T-cell (primary cell): ENCODE results near the gene DTNB. TPM values are rescaled to one million over a fixed set of nuclear protein-coding genes. Genes with fewer than 3 reads are reported as not detected.

Source experiments
- ATAC-seq, 4 experiments: fragments of 200-7000 bp in 3 of 4; fragments of 150-1000 bp in 1 of 4; cut with Tn5 transposase; replicated peaks in 1 of 4; 1 replicate in 3 of 4; 2 replicates in 1 of 4; pipeline ENCODE4 v1.10.0; 2021; ENCODE audit warnings: moderate library complexity in 3 of 4, mild to moderate bottlenecking in 2 of 4, moderate number of reproducible peaks in 1 of 4
- CTCF ChIA-PET, 2 donors: fragments of 300-600 bp; sonication (Branson Sonifier 250); formaldehyde crosslinking; loops; one replicate each; lab custom pipeline; 2022; ENCODE audit warnings: antibody characterized with exemption in 2 of 2; lab: Charles Lee
- POLR2A ChIA-PET, 2 donors: fragments of 300-600 bp; sonication (Branson Sonifier 250); formaldehyde crosslinking; loops; one replicate each; lab custom pipeline; 2022; ENCODE audit warnings: antibody characterized with exemption in 2 of 2; lab: Charles Lee
- DNase-seq, 35 experiments: peaks; one replicate each; pipeline versions ENCODE4 v3.0.0 to v3.0.0-alpha.2; 2013 to 2023
- H3K27ac ChIP-seq: one replicate; pipeline ENCODE4 v1.5.1; 2013; ENCODE audit warnings: low read length
- H3K27me3 ChIP-seq, 2 experiments: replicated peaks in 1 of 2; 1 replicate in 1 of 2; 2 replicates in 1 of 2; pipeline versions ENCODE4 v1.6.1 to v1.7.0; 2013; ENCODE audit warnings: low read length in 1 of 2, mixed read lengths in 1 of 2; ENCODE audit not compliant: control insufficient read depth in 2 of 2, insufficient read depth in 2 of 2; ENCODE audit errors: extremely low read depth in 1 of 2
- H3K36me3 ChIP-seq, 2 donors: 1 replicate in 1 of 2; 2 replicates in 1 of 2; pipeline versions ENCODE4 v1.6.1 to v1.7.0; 2013; ENCODE audit warnings: low read length in 1 of 2; ENCODE audit not compliant: control insufficient read depth in 2 of 2, insufficient read depth in 1 of 2; ENCODE audit errors: extremely low read depth in 1 of 2
- H3K4me1 ChIP-seq, 2 experiments: 1 replicate in 1 of 2; 2 replicates in 1 of 2; pipeline versions ENCODE4 v1.6.1 to v1.7.0; 2013; ENCODE audit warnings: low read length in 2 of 2, mixed read lengths in 1 of 2; ENCODE audit not compliant: insufficient read depth in 2 of 2, control insufficient read depth in 1 of 2; ENCODE audit errors: extremely low read depth in 1 of 2
- H3K4me3 ChIP-seq, 2 donors: 1 replicate in 1 of 2; 2 replicates in 1 of 2; pipeline versions ENCODE4 v1.5.1 to v1.7.0; 2013; ENCODE audit warnings: mild to moderate bottlenecking in 2 of 2, low read length in 1 of 2, moderate library complexity in 1 of 2; ENCODE audit not compliant: control insufficient read depth in 1 of 2; ENCODE audit errors: extremely low read depth in 1 of 2
- H3K9me3 ChIP-seq: 2 replicates; pipeline ENCODE4 v1.7.0; 2013
- H3K27ac Mint-ChIP-seq, 2 donors: one replicate each; pipeline ENCODE4 v1.8.0; 2020 to 2021; ENCODE audit warnings: mild to moderate bottlenecking in 2 of 2, mixed read lengths in 2 of 2
- H3K27me3 Mint-ChIP-seq, 2 donors: one replicate each; pipeline ENCODE4 v1.8.0; 2021 to 2022; ENCODE audit warnings: mixed read lengths in 2 of 2
- H3K36me3 Mint-ChIP-seq: one replicate; pipeline ENCODE4 v1.8.0; 2021; ENCODE audit warnings: mixed read lengths
- H3K4me1 Mint-ChIP-seq, 3 donors: one replicate each; pipeline ENCODE4 v1.8.0; 2020 to 2022; ENCODE audit warnings: mixed read lengths in 3 of 3, mild to moderate bottlenecking in 1 of 3
- H3K4me3 Mint-ChIP-seq, 3 donors: one replicate each; pipeline ENCODE4 v1.8.0; 2020 to 2022; ENCODE audit warnings: mild to moderate bottlenecking in 3 of 3, mixed read lengths in 3 of 3, moderate library complexity in 3 of 3
- H3K9me3 Mint-ChIP-seq, 3 donors: one replicate each; pipeline ENCODE4 v1.8.0; 2020 to 2022; ENCODE audit warnings: mixed read lengths in 3 of 3
- WGBS: methylation state at CpG from one replicate; pipeline ENCODE4 v1.1.5; 2013; ENCODE audit warnings: missing lambda C conversion rate; ENCODE audit not compliant: insufficient coverage; 5-methylcytosine and 5-hydroxymethylcytosine counted together
- total RNA-seq, 35 experiments: library from RNA in 6 of 35; stranded (reverse) in 6 of 35; fragments of 120-200 nt in 1 of 35; gene quantifications; one replicate each; pipeline versions ENCODE4 v1.2.1 to v1.2.4 and lab custom pipeline; 2013 to 2026

DTNB gene
- total RNA-seq, 5 donors from 2014 or later (not counting 1 experiment from before 2014, with no cell fraction given), result 33.4 to 45.7 (median 39.6) TPM

DNA sequence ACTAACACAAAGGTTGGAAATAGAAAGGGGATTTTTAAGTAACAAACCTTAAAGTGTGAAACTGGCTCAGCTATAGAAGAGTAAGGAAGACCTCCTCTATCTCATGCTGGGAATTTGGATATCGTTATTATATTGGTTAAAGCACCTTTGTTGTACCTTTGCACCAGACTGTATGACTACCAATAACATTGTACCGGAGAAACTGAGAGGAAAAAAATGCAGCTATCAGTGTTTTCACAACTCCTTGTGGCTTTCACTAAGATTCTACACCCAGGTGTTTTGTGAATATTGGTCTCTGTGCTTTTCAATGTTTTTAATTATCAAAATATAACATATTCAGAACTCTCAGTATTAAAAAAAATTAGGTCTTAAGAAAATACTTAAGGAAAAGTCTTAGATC, 48.7 kb downstream of the DTNB start:
- ChIA-PET POLR2A (no interaction called here), CTCF (no interaction called here)
- Mint-ChIP-seq H3K9me3 (no peaks in the 10 kb centered on the region), H3K4me1 (no peaks in the 10 kb centered on the region), H3K27me3 (no peaks in the 10 kb centered on the region), H3K27ac (no peak overlapping the region), H3K36me3 (peaks cover 55% of the 10 kb centered on the region), H3K4me3 (no peak overlapping the region)
- Histone ChIP-seq H3K4me3 (no peak overlapping the region), H3K27ac (no peak overlapping the region), H3K27me3 (no peaks in the 10 kb centered on the region), H3K4me1 (no peaks in the 10 kb centered on the region), H3K36me3 (peaks cover 0 to 33% of the 10 kb centered on the region in 2 donors), H3K9me3 (no peaks in the 10 kb centered on the region)
- DNase-seq, result no peak
- ATAC-seq, result no peak
- no CpG with 5 or more reads among the region's 2 CpGs for WGBS

DNA sequence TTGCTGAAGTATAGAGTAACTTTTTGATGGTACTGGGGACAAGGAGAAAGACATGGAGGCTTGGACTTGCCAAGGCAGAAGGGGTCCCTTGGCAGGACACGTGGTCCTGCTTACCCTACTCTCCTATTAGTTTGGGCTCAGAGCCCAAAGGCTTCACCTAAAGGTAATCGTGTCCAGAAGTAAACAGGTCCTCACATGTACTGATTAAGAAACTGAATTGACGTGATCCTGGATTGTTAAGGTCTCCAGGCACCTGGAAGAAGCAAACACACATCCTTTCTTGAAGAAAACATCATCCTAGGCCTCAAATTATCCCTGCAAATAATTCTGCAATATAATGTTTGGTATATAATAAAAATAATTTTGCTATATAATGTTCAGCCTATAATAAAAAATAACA, 50.0 kb downstream of the DTNB start:
- Mint-ChIP-seq H3K4me1 (no peaks in the 10 kb centered on the region), H3K27me3 (no peaks in the 10 kb centered on the region), H3K27ac (no peak overlapping the region), H3K36me3 (peaks cover 56% of the 10 kb centered on the region), H3K9me3 (no peaks in the 10 kb centered on the region), H3K4me3 (no peak overlapping the region)
- H3K27ac ChIP-seq, result no peak overlapping the region
- H3K9me3 ChIP-seq, result no peaks in the 10 kb centered on the region
- no peaks in the 10 kb centered on the region for H3K27me3 ChIP-seq
- ATAC-seq, result no peak
- CTCF ChIA-PET, result interaction anchor here in 1 of 2 donors (0.6 kb wide), 2 partner anchors 240 to 330 kb away, joined by 4 read pairs; no protein-coding TSS in a partner anchor
- 83% methylated on average over 2 of the region's 3 CpGs for WGBS
- no peaks in the 10 kb centered on the region for H3K4me1 ChIP-seq
- no peak overlapping the region for H3K4me3 ChIP-seq
- no peak for DNase-seq
- H3K36me3 ChIP-seq, result peaks cover 0 to 33% of the 10 kb centered on the region in 2 donors
- POLR2A ChIA-PET, result no interaction called here

DNA sequence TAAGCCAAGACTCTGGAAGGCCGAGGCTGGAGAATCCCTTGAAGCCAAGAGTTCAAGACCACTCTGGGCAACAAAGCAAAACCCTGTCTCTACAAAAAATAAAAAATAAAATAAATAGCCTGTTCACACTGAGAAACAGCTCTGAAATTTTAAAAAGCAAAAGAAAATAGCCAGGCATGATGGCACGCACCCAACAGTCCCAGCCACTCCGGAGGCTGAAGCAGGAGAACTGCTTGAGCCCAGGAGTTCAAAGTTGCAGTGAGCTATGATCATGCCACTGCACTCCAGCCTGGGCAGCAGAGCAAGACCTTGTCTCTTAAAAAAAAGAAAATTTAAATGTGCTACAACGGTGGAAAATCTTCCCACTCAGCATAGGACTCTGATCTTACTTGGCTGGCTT, 52.7 kb downstream of the DTNB start:
- Mint-ChIP-seq H3K36me3 (peaks cover 49% of the 10 kb centered on the region), H3K27me3 (no peaks in the 10 kb centered on the region), H3K27ac (no peak overlapping the region), H3K9me3 (no peaks in the 10 kb centered on the region), H3K4me3 (no peak overlapping the region), H3K4me1 (no peaks in the 10 kb centered on the region)
- H3K4me1 ChIP-seq, result no peaks in the 10 kb centered on the region
- POLR2A ChIA-PET, result no interaction called here
- 100% methylated on average over 3 of the region's 4 CpGs for WGBS
- DNase-seq (no peak), ATAC-seq (no peak)
- no peaks in the 10 kb centered on the region for H3K27me3 ChIP-seq
- CTCF ChIA-PET, result interaction anchor here in 1 of 2 donors (0.6 kb wide), 1 partner anchor 117 kb away, joined by 3 read pairs; no protein-coding TSS in a partner anchor
- H3K9me3 ChIP-seq, result no peaks in the 10 kb centered on the region
- no peak overlapping the region for H3K27ac ChIP-seq
- no peak overlapping the region for H3K4me3 ChIP-seq
- peaks cover 0 to 14% of the 10 kb centered on the region in 2 donors for H3K36me3 ChIP-seq

DNA sequence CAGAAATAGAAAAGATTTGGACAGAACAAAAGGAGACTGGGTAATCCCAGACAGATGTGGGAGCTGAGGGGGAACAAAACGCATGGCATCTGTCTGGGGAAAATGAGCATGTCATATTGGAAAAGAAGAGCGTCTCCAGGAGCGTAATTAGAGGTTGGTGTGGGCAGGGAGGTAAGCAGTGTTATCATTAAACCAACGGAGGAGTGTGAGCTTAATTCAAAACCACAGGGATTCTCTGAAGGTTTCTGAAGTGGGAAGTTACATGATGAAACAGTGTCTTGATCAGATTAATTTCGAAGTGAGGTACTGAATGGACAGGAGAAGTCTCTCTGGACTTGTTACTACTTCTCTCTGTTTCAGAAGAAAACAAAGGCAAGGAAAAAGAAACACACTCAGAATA, 53.3 kb downstream of the DTNB start:
- H3K36me3 Mint-ChIP-seq, result peaks cover 49% of the 10 kb centered on the region
- CTCF ChIA-PET, result no interaction called here
- no peak overlapping the region for H3K4me3 Mint-ChIP-seq
- Histone ChIP-seq H3K9me3 (no peaks in the 10 kb centered on the region), H3K4me1 (no peaks in the 10 kb centered on the region), H3K27me3 (no peaks in the 10 kb centered on the region), H3K27ac (no peak overlapping the region), H3K4me3 (no peak overlapping the region), H3K36me3 (peaks cover 0 to 11% of the 10 kb centered on the region in 2 donors)
- no peak overlapping the region for H3K27ac Mint-ChIP-seq
- 80% methylated on average over 4 of the region's 5 CpGs for whole genome bisulfite sequencing
- DNase-seq (no peak), ATAC-seq (no peak)
- no peaks in the 10 kb centered on the region for H3K27me3 Mint-ChIP-seq
- POLR2A ChIA-PET, result no interaction called here
- no peaks in the 10 kb centered on the region for H3K9me3 Mint-ChIP-seq
- no peaks in the 10 kb centered on the region for H3K4me1 Mint-ChIP-seq

DNA sequence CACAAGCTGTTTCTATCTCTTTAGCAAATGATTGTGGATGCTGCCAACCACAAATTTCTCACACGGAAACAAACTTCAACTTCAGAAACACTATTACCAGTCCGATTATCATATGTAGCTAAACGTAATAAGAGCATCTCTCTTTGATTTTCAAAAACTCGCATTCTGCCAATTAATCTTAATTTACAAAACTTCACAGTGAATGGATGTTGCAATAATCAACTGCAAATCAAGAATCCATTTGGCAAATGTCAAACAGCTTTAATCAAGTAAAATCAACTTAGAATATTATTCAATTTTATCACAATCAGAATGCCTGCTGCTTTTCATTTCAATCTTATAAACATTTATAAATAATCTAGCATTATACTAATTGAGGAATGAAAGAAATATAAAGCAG, 54.2 kb downstream of the DTNB start:
- peaks cover 0 to 7% of the 10 kb centered on the region in 2 donors for H3K36me3 ChIP-seq
- H3K27ac ChIP-seq, result no peak overlapping the region
- DNase-seq (no peak), ATAC-seq (no peak)
- Mint-ChIP-seq H3K27me3 (no peaks in the 10 kb centered on the region), H3K4me3 (no peak overlapping the region), H3K36me3 (peaks cover 51% of the 10 kb centered on the region), H3K4me1 (no peaks in the 10 kb centered on the region), H3K27ac (no peak overlapping the region), H3K9me3 (no peaks in the 10 kb centered on the region)
- 90% methylated on average over 4 of the region's 4 CpGs for WGBS
- no peaks in the 10 kb centered on the region for H3K4me1 ChIP-seq
- no peak overlapping the region for H3K4me3 ChIP-seq
- ChIA-PET CTCF (no interaction called here), POLR2A (interaction anchor here in 1 of 2 donors (0.6 kb wide), 1 partner anchor 53 kb away, joined by 4 read pairs; no protein-coding TSS in a partner anchor)
- no peaks in the 10 kb centered on the region for H3K27me3 ChIP-seq
- H3K9me3 ChIP-seq, result no peaks in the 10 kb centered on the region

DNA sequence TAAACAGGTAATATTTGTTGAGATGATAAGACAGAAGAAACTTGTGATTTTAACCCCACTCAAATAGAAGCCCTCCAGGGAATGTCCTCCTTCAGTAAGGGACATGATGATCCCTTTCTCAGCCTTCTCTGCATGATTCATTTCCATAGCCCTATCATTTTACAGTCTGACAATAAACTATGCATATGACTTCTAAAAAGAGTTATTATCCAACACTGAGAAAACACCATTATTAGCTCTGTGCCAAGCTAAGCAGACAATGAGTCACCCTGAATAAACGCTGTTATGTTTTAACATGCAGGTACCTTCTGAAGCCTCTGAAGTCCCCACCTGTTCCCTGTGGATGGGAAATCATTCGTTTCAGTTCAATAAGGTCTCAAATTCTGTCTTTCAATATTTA, 54.7 kb downstream of the DTNB start:
- no peak overlapping the region for H3K27ac Mint-ChIP-seq
- Histone ChIP-seq H3K9me3 (no peaks in the 10 kb centered on the region), H3K27ac (no peak overlapping the region)

More for the DNA sequence above, 54.7 kb downstream of the DTNB start:
- no peak for ATAC-seq
- Histone ChIP-seq H3K36me3 (peaks cover 0 to 4% of the 10 kb centered on the region in 2 donors), H3K4me1 (no peaks in the 10 kb centered on the region), H3K27me3 (no peaks in the 10 kb centered on the region), H3K4me3 (no peak overlapping the region)
- no peaks in the 10 kb centered on the region for H3K27me3 Mint-ChIP-seq
- H3K36me3 Mint-ChIP-seq, result peaks cover 47% of the 10 kb centered on the region
- no peaks in the 10 kb centered on the region for H3K9me3 Mint-ChIP-seq
- POLR2A ChIA-PET, result interaction anchor here in 1 of 2 donors (0.6 kb wide), 1 partner anchor 53 kb away, joined by 4 read pairs; no protein-coding TSS in a partner anchor
- no peaks in the 10 kb centered on the region for H3K4me1 Mint-ChIP-seq
- CTCF ChIA-PET, result no interaction called here
- no peak overlapping the region for H3K4me3 Mint-ChIP-seq
- no peak for DNase-seq
- WGBS, result no CpG with 5 or more reads among the region's 2 CpGs
